Keratinocyte (primary cell): ENCODE results near the gene BCAT1. TPM values are rescaled to one million over a fixed set of nuclear protein-coding genes. Genes with fewer than 3 reads are reported as not detected.
A peak's percentile ranks its signal among the peaks of the same experiment; 100 is the strongest.

Source experiments
- DNase-seq: peaks from one replicate; pipeline ENCODE4 v3.0.0-alpha.2; 2011; ENCODE audit warnings: low read depth, missing footprints, low spot score
- FAIRE-seq: peaks from 2 replicates; lab custom pipeline; 2011; peaks lifted over from hg19 to GRCh38; lab: Jason Lieb, UNC
- H2AFZ ChIP-seq: 2 replicates; pipeline ENCODE4 v1.6.0; 2012; ENCODE audit warnings: low read length, control low read depth, inconsistent platforms; ENCODE audit not compliant: control insufficient read depth
- H3K27ac ChIP-seq: 2 replicates; pipeline ENCODE4 v1.5.1; 2011; ENCODE audit warnings: low read length; ENCODE audit not compliant: control insufficient read depth, insufficient read depth
- H3K27me3 ChIP-seq: 3 replicates; pipeline ENCODE4 v1.6.0; 2011; ENCODE audit warnings: low read length; ENCODE audit not compliant: control insufficient read depth, insufficient read depth; ENCODE audit errors: extremely low read depth
- H3K36me3 ChIP-seq, 2 experiments: 2 replicates in 1 of 2; 3 replicates in 1 of 2; pipeline ENCODE4 v1.5.1; 2011; ENCODE audit warnings: low read length in 2 of 2, mild to moderate bottlenecking in 1 of 2; ENCODE audit not compliant: control insufficient read depth in 2 of 2, insufficient read depth in 2 of 2; ENCODE audit errors: extremely low read depth in 1 of 2
- H3K4me1 ChIP-seq: 3 replicates; pipeline ENCODE4 v1.5.1; 2011; ENCODE audit warnings: low read length; ENCODE audit not compliant: control insufficient read depth, insufficient read depth; ENCODE audit errors: extremely low read depth
- H3K4me2 ChIP-seq: 3 replicates; pipeline ENCODE4 v1.6.0; 2011; ENCODE audit warnings: low read depth, low read length; ENCODE audit not compliant: control insufficient read depth, insufficient read depth; ENCODE audit errors: extremely low read depth
- H3K4me3 ChIP-seq, 3 experiments: fragments of 200-600 bp in 1 of 3; sonication (generic) in 1 of 3; 2 replicates in 2 of 3; 3 replicates in 1 of 3; pipeline ENCODE4 v1.5.1; 2011 to 2016; ENCODE audit warnings: low read length in 3 of 3, mild to moderate bottlenecking in 3 of 3, control low read depth in 2 of 3, inconsistent platforms in 1 of 3, low read depth in 1 of 3, mixed read lengths in 1 of 3, mixed run types in 1 of 3, moderate library complexity in 1 of 3; ENCODE audit not compliant: control insufficient read depth in 2 of 3, insufficient read depth in 2 of 3; ENCODE audit errors: extremely low read depth in 1 of 3
- H3K79me2 ChIP-seq: 2 replicates; pipeline ENCODE4 v1.6.0; 2012; ENCODE audit warnings: low read length; ENCODE audit not compliant: control insufficient read depth, insufficient read depth
- H3K9ac ChIP-seq: 3 replicates; pipeline ENCODE4 v1.6.0; 2011; ENCODE audit warnings: low read length; ENCODE audit not compliant: control insufficient read depth, insufficient read depth; ENCODE audit errors: extremely low read depth
- H3K9me1 ChIP-seq: 3 replicates; pipeline ENCODE4 v1.6.0; 2011; ENCODE audit warnings: low read length; ENCODE audit not compliant: control insufficient read depth, insufficient read depth; ENCODE audit errors: extremely low read depth
- H3K9me3 ChIP-seq: 2 replicates; pipeline ENCODE4 v1.5.1; 2012; ENCODE audit warnings: low read depth, low read length; ENCODE audit not compliant: control insufficient read depth
- H4K20me1 ChIP-seq: 3 replicates; pipeline ENCODE4 v1.6.0; 2011; ENCODE audit warnings: low read length; ENCODE audit not compliant: control insufficient read depth, insufficient read depth; ENCODE audit errors: extremely low read depth
- EZH2 ChIP-seq: IDR thresholded peaks from one replicate; pipeline ENCODE4 v1.6.1; 2012; ENCODE audit warnings: inconsistent platforms, mild to moderate bottlenecking, low read length, moderate library complexity
- dilution Hi-C: fragments of 300-500 bp; cut with MboI; formaldehyde crosslinking; loops from one replicate; pipeline ENCODE4 v1.7.0; 2020; ENCODE audit warnings: low sequenced_read_pairs; ENCODE audit not compliant: extremely low pct_ligation_motif_present
- polyA plus RNA-seq, 5 experiments: library from polyadenylated mRNA; depleted of rRNA in 3 of 5; stranded (reverse) in 3 of 5; stranded (forward) in 1 of 5; unstranded in 1 of 5; fragments of >200 nt; gene quantifications; 1 replicate in 1 of 5; 2 replicates in 3 of 5; 3 replicates in 1 of 5; pipeline versions ENCODE4 v1.2.1 to v1.2.3, GENCODE V29; 2011 to 2012; ENCODE audit warnings: missing spikeins in 2 of 5, low read depth in 1 of 5, low replicate concordance in 1 of 5
- TF ChIP-seq, protein P1 (sequence below), 3 experiments: IDR thresholded peaks in 1 of 3; conservative IDR thresholded peaks in 1 of 3; optimal IDR thresholded peaks in 1 of 3; 2 replicates in 2 of 3; 3 replicates in 1 of 3; pipeline versions ENCODE3 to v1.5.1; 2011; ENCODE audit warnings: low read length in 3 of 3, mild to moderate bottlenecking in 3 of 3, moderate library complexity in 2 of 3, control low read depth in 1 of 3, inconsistent platforms in 1 of 3; ENCODE audit not compliant: insufficient read depth in 2 of 3; ENCODE audit errors: extremely low read depth in 1 of 3

BCAT1 gene
- polyA plus RNA-seq, 1 donor (not counting 4 experiments of a cell fraction or from before 2014, with no cell fraction given), result 6.5 TPM

DNA sequence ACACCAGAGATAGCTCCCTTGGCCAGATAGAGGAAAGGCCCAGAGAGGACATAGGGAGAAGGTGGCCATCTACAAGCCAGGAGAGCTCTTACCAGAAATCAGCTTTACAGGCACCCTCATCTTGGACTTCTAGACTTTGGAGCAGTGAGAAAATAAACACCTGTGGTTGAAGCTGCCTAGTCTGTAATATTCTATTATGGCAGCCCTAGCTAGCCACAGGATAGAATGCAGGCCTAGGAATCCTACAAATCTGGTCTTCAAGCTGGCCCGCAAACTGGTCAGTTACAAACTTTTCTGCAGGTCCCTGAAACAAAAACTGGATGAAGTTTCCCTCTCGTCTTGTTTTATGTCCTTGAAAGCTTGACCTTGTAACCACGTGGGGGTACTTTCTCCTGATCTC is 92.4 kb downstream of the BCAT1 start:
- Histone ChIP-seq H3K4me3 (no peak overlapping the region), H2AFZ (no peak overlapping the region), H3K4me2 (no peak overlapping the region), H3K36me3 (no peaks in the 10 kb centered on the region), H3K27ac (no peak overlapping the region), H3K9me3 (no peaks in the 10 kb centered on the region), H3K79me2 (no peaks in the 10 kb centered on the region), H3K9ac (no peak overlapping the region), H3K4me1 (peaks cover 28% of the 10 kb centered on the region), H3K27me3 (no peaks in the 10 kb centered on the region), H4K20me1 (no peaks in the 10 kb centered on the region), H3K9me1 (no peaks in the 10 kb centered on the region)
- no peak for FAIRE-seq
- no peak for DNase-seq
- dilution Hi-C loops, result no loop called here
- TF ChIP-seq EZH2, result no peak
- TF ChIP-seq, protein P1, sequence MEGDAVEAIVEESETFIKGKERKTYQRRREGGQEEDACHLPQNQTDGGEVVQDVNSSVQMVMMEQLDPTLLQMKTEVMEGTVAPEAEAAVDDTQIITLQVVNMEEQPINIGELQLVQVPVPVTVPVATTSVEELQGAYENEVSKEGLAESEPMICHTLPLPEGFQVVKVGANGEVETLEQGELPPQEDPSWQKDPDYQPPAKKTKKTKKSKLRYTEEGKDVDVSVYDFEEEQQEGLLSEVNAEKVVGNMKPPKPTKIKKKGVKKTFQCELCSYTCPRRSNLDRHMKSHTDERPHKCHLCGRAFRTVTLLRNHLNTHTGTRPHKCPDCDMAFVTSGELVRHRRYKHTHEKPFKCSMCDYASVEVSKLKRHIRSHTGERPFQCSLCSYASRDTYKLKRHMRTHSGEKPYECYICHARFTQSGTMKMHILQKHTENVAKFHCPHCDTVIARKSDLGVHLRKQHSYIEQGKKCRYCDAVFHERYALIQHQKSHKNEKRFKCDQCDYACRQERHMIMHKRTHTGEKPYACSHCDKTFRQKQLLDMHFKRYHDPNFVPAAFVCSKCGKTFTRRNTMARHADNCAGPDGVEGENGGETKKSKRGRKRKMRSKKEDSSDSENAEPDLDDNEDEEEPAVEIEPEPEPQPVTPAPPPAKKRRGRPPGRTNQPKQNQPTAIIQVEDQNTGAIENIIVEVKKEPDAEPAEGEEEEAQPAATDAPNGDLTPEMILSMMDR (optimal IDR thresholded peaks at IDR 0.05 in 1 of 3, IDR thresholded peaks at IDR 0.05 in 1 of 3, conservative IDR thresholded peaks at IDR 0.05 in 1 of 3; ENCODE audit: extremely low read depth in 1 of 3, insufficient read depth in 2 of 3, low read length in 3 of 3), result no peak

DNA sequence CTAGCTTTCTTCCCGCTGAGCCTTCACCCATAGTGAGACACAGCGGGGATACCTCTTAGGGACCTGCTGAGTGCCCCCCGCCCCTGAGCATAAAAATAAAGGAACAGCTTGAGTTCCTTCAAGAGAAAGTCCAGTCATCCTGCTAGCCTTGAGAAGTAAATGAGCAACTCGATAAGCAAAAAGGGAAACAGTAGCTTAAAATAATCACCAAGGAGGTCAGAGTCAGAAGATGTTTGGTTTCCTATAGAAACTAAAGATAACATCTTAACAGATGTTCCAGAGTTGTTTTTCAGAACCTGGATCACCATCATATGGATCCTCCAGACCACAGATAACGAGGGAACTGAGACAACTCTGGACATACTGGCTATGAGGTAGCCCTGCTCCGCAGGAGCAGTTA is 94.0 kb downstream of the BCAT1 start:
- FAIRE-seq, result peak; percentile 36
- no peak overlapping the region for H3K9ac ChIP-seq
- no peaks in the 10 kb centered on the region for H3K9me3 ChIP-seq
- H3K4me3 ChIP-seq, result no peak overlapping the region
- H2AFZ ChIP-seq, result no peak overlapping the region
- H3K27ac ChIP-seq, result no peak overlapping the region
- peaks cover 28% of the 10 kb centered on the region for H3K4me1 ChIP-seq
- no peaks in the 10 kb centered on the region for H3K9me1 ChIP-seq
- H3K36me3 ChIP-seq, result no peaks in the 10 kb centered on the region
- DNase-seq, result no peak
- dilution Hi-C loops, result no loop called here
- TF ChIP-seq, protein P1 (optimal IDR thresholded peaks at IDR 0.05 in 1 of 3, IDR thresholded peaks at IDR 0.05 in 1 of 3, conservative IDR thresholded peaks at IDR 0.05 in 1 of 3; ENCODE audit: extremely low read depth in 1 of 3, insufficient read depth in 2 of 3, low read length in 3 of 3), result no peak
- no peak for TF ChIP-seq EZH2
- H4K20me1 ChIP-seq, result no peaks in the 10 kb centered on the region
- no peak overlapping the region for H3K4me2 ChIP-seq
- no peaks in the 10 kb centered on the region for H3K79me2 ChIP-seq
- H3K27me3 ChIP-seq, result no peaks in the 10 kb centered on the region
